GM18498 (cell line): ENCODE data around the gene DLG2.
"Not testable (repeated sequence)": the region's sequence is repeated elsewhere in the genome, so short reads cannot be mapped to it uniquely, and the experiment has no call there.

Experiments used
- ATAC-seq: cut with Tn5 transposase; IDR thresholded peaks from one replicate; pipeline ENCODE4 v1.9.1; 2021; ENCODE audit warnings: mild to moderate bottlenecking, moderate library complexity; ENCODE audit not compliant: unreplicated experiment

Gene DLG2

DNA sequence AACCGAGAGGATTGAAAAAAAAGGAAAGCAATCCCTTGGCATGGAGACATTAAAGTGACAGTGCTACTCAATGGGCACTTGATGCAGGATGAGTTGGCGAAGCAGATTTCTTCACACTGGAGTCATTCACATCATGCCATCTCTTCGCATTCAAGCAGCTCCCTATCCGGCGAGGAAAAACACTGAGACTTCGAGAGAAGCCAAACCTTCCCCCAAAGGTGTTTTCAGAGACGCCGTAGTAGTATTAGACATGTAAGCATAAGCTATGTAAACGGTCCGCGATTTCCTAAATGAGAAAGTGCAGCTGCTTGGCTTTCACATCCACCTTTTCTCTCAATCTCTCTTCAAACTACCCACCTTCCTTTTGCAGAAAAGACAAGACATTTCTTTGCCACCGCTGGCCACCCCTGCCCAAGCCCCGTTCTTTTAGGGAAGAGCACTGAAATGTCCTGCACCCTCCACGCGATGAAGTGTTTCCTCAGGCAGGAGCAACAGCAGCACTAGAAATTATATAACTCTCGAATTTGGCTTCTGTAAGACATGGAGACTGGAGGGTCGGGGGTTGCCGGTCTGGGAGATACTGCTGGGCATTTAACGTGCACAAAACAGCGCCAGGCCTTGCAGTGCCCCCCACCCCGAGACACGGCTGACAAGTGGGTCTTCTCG lies at the start of gene DLG2:
TSS of gene DLG2 (minus strand) at position 13 of the 666 bp plus-strand sequence.
- no peak for ATAC-seq

DNA sequence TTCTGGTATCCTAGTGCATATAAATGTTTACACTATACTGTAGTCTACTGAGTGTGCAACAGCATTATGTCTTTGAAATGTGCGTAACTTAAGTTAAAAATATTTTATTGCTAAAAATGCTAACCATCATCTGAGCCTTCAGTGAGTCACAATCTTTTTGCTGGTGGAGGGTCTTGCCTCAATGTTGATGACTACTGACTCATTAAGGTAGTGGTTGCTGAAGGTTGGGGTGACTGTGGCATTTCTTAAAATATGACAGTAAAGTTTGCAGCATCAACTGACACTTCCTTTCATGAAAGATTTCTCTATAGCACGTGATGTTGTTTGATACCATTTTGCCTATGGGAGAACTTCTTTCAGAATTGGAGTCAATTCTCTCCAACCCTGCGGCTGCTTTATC lies 46.2 kb upstream of the DLG2 start:
- ATAC-seq: no peak

DNA sequence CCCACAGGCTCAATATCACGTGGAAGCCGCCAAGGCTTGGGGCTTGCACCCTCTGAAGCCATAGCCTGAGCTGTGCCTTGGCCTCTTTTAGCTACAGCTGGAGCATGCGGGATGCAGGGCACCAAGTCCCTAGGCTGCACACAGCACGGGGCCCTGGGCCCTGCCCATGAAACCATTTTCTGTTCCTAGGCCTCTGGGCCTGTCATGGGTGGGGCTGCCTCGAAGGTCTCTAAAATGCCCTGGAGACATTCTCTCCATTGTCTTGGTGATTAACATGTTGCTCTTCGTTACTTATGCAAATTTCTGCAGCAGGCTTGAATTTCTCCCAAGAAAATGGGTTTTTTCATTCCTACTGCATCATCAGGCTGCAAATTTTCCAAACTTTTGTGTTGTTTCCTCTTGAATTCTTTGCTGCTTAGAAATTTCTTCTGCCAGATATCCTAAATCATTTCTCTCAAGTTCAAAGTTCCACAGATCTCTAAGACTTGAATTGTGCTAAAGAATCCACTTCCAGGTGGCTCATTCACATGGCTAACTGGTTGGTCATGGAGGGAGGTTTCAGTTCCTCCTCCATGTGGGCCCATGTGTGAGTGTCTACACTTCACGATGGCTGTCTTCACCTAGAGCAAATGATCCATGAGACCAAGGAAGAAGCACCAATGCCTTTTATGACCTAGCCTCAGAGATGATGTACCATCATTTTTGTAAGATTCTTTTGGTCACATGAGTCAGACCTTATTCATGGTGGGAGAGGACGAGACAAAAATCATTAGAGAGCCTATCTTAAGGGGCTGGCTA lies 45.2 kb upstream of the DLG2 start:
- ATAC-seq: no peak

DNA sequence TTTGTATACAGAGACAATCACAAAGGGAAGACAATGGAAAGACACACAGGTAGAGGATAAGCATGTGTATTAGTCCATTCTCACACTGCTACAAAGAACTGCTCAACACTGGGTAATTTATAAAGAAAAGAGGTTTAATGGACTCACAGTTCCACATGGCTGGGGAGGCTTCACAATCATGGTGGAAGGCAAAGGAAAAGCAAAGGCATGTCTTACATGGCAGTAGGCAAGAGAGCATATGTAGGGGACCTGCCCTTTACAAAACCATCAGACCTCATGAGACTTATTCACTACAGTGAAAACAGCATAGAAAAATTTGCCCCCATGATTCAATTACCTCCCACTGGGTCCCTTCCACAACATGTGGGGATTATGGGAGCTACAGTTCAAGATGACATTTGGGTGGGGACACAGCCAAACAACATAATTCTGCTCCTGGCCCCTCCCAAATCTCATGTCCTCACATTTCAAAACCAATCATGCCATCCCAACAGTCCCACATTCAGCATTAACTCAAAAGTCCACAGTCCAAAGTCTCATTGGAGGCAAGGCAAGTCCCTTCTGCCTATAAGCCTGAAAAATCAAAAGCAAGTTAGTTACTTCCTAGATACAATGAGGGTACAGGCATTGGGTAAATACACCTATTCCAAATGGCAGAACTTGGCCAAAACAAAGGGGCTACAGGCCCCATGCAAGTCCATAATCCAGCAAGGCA lies 44.0 kb upstream of the DLG2 start:
- ATAC-seq: not testable (repeated sequence)

DNA sequence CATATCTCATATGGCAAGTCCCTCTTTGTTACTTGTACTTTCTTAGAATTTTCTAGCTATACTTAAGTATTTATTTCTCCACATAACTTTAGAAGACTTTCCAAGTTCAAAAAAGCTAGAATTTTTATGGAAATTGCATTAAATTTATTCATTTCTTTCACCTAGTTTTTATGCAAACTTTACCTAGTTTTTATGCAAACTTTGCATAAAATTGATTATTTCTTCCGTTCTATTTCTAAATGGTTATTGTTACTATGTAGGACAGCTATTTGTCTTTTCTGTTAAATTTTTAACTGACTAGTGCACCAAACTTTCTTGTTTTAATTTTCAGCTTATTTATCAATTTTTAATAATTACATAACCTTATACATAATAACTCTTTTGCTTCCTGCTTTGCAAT lies 41.0 kb upstream of the DLG2 start:
- ATAC-seq: no peak

DNA sequence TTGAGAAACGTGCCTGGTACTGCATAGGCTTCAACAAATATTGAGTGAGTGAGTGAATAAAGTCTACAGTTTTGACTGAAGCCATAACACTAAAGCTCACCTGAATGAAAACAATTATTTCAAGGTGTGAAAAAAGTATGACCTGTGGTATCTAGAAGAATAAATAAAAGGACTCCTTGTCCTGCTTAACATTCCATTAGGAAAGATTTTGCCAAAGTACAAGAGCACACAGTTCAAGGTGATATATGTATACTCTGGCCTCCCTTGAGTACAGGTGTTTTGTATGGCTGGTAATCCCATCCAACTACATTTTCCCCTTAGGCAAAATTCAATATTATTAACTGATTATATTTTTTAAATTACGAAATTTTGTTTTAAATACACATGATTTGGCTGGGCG lies 39.5 kb upstream of the DLG2 start:
- ATAC-seq: no peak

DNA sequence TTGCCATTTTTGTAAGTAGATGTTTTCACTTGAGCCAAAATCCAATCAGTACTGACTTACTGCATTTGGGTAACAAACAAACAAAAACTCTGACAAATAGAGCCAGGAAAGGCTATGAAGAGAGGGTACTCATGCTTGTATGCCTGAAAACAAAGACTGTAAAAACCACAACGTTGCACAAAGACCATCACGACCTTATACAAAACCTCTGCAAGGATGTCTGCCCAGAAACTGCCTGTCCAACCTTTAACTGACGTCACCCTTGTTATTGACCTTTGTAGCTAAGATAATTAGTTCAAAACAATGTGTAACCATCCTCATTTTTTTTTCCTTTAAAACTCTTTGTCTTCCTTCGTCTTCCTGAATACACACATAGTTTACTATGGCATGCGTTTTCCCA lies 38.6 kb upstream of the DLG2 start:
- ATAC-seq: no peak

DNA sequence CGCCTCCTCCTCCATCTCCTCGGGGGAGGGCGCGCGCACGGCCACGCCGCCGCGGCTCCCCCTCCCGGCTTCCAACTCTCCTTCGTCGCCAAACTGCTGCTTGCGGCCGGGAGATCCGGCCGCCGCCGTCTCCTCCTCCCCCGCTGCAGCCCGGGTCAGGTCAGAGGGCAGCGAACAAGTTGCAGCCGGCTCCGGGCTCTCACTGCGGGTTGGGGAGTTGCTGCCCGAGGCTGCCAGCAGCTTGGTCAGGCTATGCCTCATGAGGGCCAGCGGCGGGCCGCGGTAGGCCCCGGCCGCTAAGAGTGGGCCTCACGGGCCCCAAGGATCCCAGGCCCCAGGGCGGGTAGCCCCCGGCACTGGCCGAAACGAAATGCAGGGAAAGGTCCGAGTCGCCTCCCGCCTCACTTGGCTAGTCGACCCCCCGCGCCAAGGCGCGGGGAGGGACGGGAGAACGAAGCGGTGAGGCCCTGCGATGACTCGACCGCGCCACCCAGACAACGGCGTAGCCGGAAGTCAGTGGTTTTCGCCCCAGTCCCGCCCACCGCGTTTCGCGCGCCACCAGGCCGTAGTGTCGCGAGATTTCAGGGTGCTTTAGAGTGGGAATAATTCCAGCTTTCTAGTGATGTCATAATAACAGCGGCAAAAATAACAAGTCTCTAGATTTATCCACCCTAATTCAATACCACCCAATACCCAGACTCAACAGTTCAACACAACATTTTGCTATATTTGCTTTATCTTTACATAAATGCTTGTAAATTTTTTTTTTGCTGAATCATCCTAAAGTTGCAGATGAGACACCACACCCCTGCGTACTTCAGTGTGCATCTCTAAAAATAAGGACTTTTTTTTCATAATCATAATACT lies 37.7 kb upstream of the DLG2 start, which contains the start of gene CREBZF:
TSS of gene CREBZF (minus strand) at position 515 of the 867 bp plus-strand sequence. CDS start at position 261, 254 bp downstream.
- peak; percentile 88 for ATAC-seq

DNA sequence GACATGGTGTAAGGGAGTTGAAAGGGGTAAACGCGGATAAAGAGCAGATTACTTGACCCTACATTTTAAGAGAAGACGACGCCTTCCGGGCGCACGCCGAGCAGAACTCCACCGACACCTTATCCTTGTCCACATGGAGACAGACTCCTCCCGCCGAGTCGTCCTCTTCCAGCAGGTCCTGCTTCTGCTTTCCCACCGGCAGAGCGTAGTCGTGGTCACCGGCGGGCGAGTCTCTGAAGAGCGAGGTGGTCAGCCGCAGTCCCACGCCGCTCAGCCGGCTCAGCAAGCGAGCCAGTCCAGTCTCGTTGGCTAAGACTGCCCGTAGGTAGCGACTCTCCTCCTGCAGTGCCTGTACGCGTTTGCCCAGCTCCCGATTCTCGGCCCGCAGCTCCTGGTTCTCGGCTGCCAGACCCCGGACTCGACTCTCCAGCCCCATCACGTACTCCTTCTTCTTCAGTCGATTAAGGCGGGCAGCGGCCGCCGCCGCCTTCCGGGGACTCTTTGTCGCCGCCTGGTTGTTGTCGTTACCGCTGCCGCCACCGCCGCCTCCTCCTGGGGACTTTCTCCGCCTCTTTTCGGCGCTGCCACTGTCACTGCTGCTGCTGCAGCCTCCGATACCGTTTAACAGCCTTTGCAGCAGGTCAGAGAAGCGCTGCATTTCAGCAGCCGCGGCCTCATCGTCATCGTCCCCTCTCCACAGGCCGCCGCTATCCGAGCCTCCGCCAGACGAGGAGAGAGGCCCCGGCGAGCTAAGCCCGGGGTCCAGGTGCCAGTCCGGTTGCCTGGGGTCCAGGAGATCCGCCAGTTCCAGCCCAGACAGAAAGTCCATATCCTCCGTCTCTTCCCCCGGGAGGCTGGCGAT lies 36.8 kb upstream of the DLG2 start:
- ATAC-seq: peak; percentile 77

DNA sequence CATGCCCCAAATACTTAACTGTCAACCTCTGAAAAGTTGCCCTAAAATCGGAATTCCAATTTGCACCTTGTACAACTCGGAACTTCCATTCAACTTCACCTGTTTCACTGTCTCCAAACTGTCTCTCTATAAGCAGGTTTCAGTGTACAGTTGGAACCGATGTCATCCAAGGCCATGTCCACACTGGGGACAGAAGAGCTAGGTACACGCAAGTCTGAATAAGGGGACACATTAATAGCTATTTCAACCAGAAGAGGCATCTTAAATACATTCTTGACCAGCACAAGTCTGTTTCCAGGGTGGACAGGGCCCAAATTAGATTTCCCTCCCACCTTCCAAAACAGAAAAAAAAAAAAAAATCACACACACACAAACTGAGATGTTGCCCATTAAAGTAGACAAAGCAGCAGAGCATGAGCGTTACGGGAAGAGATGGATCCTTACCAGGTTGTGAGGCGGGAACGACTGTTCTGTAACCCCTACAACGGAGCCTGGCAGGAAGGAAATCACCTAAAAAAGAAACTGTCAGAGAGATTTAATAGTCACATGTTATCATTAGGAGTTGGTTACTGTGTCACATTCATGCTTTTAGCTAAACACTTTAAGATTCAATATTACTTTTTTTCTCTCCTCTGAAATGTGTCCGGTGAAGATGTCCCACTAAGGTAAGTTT lies 36.1 kb upstream of the DLG2 start:
- no peak for ATAC-seq

DNA sequence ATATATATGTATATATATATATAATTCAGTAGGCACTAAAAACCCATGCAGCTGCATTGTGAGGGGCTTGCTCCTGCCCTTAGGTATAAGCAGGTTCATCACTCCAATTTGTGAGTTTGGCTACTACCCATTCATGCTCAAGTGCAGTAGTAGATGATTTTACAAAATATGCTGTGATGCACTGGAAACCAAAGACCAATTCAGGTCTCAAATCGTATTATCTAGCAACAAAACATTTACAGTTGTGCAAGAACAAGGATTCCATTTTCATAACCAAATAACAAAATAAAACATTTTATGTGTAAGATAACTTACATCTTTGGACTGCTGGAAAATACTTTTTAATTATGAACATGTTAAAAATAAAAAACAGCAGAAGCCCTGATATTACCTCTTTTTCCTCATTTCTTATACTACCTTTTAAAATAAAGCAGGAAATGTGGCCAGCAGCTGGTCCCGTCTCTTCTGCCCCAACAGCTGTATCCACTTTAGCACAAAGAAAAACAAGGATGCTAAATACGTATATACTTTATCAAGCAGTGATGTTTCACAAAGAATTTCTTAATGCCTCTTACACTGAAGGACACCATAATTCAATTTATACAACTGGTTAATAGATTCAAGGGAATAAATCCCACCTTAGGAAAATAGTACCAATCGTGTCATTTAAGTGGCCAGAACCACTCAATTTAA lies 35.0 kb upstream of the DLG2 start:
- ATAC-seq: no peak

DNA sequence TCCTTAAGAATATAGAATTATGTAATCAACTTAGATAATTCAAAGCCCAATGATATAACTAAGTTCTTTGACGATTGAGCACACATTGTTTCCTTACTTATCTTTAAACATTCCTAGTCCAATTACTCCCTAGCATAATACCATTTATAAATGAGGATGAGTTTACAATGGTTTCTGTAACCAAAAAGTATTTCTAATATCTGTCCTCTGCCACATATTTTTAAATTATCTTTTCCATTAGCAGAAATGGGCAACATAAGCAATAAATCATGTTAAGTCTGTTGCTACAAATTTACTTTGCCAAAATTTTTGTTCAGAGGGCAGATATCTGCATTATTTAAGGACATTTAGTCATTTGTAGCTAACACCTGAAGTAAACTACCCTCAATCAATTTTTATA lies 31.0 kb upstream of the DLG2 start:
- ATAC-seq: no peak

DNA sequence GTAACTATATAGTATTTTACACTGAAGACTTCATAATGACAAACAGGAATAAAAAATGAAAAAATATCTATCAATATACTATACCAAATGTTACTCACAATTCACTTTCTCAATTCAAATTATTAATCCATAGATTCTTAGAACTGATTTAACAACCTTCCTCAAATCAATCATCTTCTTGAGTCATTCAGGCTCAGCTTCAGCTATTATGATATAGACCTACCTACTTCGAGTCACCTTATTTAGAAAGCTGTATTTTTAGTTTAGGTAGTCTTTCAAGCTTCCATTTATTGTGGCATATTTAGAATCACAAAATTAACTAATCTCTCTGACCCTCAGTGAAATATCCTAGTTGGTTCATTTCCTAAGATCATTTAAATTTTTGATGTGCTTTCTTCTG lies 29.6 kb upstream of the DLG2 start:
- no peak for ATAC-seq

DNA sequence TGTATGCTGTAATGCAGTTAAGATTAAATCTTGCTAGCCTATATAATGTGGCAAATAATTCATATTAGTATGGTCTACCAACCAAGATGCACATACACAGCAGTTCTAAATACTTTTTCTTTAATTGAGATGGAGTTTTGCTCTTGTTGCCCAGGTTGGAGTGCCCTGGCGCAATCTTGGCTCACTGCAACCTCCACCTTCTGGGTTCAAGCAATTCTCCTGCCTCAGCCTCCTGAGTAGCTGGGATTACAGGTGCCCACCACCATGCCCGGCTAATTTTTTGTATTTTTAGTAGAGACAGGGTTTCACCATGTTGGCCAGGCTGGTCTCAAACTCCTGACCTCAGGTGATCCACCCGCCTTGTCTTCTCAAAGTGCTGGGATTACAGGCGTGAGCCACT lies 27.2 kb upstream of the DLG2 start:
- not testable (repeated sequence) for ATAC-seq

DNA sequence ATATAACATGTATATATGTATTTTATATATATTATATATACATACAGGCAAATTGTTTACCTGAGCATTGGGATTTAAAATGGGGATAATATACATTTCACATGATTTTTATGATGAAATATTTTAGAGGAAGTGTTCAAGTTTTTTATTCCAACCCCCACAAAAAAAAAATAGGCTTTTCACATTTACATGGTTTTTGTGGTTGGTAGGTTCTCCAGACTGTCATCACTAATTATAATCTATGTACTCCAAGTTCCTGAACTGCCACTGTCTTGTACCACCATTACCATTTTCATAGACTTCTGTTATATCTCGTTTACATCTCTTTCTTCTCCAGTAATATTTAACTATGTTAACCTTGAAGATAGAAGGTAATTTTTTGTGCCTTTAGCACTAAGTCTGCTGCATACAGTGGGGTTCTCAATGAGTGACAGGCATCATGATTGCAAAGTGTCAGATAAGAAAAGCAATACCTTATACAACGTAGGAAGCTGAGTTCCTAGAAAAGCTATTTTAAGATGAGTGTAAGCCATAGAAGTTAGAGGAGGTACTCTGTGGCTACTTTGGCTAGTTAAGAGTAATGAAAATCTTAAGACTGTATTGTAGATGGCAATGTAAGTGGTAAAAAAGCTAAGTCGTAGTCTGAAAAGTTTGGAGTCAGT lies 25.8 kb upstream of the DLG2 start:
- no peak for ATAC-seq

DNA sequence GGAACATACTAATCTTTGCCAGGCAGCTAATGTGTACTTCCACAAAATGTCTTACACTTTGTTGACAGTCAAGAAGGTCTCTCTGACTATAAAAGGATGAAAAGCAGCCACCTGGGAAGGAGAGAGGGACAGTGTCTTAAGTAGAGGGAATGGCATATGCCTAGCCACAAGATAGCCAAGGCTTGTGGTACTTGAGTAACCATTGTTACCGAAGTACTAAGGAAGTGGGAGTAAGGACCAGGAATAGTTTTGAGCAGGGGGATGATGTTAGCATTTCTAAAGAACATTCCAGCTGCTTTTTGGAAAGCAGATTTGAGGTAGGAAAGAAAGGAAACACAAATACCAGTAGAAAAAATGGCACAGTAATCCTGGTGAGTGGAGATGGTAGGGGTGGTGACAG lies 24.0 kb upstream of the DLG2 start:
- ATAC-seq: no peak

DNA sequence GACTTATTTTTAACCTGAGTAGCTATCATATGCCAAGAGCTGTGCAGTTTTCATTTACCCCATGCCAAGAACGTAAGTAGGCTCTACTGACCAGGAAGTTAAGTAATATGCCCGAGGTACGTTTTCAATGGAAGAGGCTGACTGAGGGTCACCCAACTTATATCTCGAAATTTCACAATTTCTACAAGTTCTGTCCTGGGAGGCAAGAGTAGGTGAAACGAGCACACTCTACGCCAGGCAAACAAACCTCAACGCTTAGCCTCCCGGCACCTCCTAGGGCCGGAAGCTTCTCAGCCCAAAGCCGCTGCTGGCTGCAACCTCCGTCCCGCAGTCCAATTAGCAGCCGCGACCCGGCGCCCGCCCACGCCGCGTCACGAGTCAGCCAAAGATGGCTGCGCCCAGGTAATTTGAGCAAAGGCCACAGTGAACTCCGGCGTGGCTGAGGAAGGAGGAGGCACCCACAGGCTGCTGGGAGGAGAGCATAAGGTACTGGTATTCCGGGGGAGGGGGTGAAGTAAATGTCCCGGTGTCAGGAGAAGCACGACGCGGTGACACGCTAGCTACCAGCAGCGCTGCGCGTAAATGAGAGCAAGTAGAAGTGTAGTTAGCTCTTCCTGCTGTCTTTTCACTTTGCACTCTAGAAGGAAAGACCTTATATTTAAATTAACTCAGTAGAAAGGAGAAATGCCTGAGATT lies 20.6 kb upstream of the DLG2 start, which contains the start of gene TMEM126A:
TSS of gene TMEM126A (plus strand) at position 364 of the 696 bp plus-strand sequence. CDS start 2,289 bp downstream, outside the sequence.
- ATAC-seq: peak; percentile 100
